NCI-H128 (cell line): ENCODE measurements around the gene PRMT3.
"Not testable (repeated sequence)": the region's sequence is repeated elsewhere in the genome, so short reads cannot be mapped to it uniquely, and the experiment has no call there.

Experiments used
- DNase-seq: peaks from one replicate; lab custom pipeline; 2025; ENCODE audit not compliant: unreplicated experiment; lab: John Stamatoyannopoulos, UW

PRMT3 gene

GRCh38 chr11:20373568-20374209 lies 13.8 kb upstream of the PRMT3 start:
- DNase-seq: no peak

DNA sequence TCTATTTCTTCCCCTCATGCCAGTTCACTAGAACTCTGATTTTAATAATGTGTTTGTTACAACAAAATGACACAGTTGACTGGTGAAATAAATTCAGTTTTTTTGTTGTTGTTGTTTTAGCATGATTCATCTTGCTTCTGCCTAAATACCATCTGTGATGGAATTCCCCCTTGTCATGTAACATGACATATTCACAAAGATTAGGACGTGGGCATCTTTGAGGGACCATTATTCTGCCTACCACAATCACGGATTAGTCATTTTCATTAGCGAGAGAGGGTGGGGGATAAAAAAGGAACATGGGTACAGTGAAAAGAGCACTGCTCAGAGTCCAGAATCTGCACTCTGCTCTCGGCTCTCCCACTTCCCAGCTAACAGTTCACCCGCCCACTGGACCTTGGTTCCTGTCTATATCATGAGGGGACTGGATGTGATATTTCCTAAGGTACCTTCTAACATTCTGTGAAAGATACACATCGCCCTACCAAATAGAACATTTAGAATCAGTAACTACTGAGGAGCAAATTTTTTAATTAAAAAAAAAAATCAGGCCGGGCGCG lies 12.7 kb upstream of the PRMT3 start:
- DNase-seq: no peak

GRCh38 chr11:20376162-20376730 lies 11.3 kb upstream of the PRMT3 start:
- no peak for DNase-seq

DNA sequence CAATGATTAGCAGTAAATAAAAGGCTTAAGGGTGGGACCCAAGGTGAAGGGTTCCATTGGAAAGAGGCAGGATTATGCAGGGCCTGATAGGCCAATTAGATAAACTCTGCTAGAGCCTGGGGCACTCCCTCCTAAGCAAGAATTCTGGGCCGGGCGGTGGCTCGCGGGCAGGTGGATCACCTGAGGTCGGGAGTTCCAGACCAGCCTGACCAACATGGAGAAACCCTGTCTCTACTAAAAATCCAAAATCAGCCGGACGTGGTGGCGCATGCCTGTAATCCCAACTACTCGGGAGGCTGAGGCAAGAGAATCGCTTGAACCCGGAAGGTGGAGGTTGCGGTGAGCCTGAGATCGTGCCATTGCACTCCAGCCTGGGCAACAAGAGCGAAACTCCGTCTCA lies 1.5 kb upstream of the PRMT3 start:
- DNase-seq: not testable (repeated sequence)

- no peak for DNase-seq
Observed at GRCh38 chr11:20388096-20389055, 860 bp downstream of the PRMT3 start.

GRCh38 chr11:20397281-20397680 lies 9.8 kb downstream of the PRMT3 start:
- no peak for DNase-seq

DNA sequence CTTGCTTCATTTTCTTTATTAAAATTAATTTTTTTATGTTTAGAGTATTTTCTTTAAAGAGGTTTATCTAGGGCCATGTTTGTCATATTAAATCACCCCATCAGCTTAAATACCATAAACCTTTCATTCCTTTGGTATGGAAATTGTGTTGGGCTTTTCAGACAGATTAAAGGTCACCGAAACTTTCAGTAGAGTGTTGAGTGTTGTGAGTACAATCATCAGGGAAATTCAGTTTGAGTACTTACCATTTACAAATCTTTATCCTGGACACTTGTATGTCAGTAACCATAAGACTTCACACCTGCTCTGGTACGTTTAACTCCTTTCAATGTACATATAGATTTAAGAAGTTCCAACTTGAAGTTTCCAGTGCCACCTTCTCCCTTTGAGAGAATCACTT lies 12.0 kb downstream of the PRMT3 start:
- DNase-seq: no peak

DNA sequence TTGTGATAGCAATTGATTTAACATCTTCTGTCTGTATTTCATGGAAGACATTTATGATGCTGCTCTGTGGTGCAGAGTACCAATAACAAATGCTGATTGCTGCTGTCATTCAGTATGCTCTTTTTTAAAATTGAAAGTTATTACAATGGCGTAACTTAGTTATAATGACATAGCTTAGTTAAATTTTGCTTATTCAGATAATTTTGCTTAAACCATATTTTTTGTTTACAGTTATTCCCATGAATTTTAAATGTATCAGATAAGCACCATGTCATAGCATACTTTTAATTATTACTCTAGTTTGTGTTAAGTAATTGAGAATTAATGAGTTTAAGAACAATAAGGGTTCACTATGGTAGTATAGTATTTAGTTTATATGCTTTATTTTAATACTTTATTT lies 15.5 kb downstream of the PRMT3 start:
- no peak for DNase-seq

- no peak for DNase-seq
Observed at GRCh38 chr11:20406484-20406883, 19.0 kb downstream of the PRMT3 start.

DNA sequence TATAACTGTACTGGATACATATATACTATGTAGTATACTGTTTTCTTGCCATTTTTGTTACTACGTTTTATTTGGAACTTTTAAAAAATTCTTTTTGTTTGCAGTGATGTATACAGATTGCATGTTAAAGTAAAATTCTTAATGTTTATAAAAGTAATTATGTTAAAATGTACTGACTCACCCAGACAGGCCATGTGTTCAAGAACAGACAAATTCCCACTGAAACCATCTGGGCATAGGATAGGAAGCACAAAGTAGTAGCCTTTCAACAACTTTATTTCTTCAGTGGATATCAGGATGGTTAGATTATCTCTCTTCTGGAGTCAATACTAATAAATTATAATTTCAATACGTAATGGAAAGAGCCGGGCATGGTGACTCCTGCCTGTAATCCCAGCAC lies 19.8 kb downstream of the PRMT3 start:
- DNase-seq: no peak

GRCh38 chr11:20415432-20415831 lies 27.9 kb downstream of the PRMT3 start:
- no peak for DNase-seq

DNA sequence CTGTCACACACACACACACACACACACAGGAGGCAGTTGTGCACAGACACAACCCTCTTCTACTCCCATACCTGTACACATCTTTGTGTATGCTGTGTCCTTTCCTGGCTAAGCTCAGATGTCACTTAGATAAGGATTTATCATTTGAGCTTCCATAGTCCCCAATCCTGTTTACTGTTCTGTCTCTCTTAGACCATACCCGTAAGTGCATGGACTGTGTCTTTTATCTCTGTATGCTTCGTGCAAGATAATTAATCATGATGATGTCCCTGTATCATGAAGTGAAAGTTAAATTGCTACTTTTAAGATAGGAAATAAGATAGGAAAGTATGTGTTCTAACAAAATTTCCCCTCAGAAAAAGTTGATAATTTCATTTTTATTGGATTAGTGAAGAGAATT lies 30.3 kb downstream of the PRMT3 start:
- DNase-seq: no peak

DNA sequence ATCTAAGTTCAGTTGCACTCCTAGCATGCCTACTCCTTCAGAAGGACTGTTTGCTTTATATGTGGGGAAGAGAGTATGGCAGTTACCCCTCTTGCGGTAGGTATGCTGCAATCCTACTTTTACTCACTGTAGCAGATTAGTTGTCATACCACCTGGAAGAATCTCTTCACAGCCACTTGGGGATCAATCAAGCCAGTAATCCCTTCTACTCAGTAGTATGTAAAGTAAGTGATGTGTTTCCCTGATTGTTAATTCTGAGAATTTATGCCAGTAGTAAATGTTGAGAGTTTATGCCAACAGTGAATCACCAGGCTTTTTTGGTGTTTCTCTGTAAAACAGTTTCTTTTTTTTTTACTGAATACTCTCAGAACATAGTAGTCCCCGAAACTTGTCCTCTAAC lies 34.4 kb downstream of the PRMT3 start:
- no peak for DNase-seq

- no peak for DNase-seq
Observed at GRCh38 chr11:20429216-20429615, 41.7 kb downstream of the PRMT3 start.

GRCh38 chr11:20438637-20439036 lies 51.1 kb downstream of the PRMT3 start:
- DNase-seq: no peak

- no peak for DNase-seq
Observed at GRCh38 chr11:20443596-20443995, 56.1 kb downstream of the PRMT3 start.

- no peak for DNase-seq
Observed at GRCh38 chr11:20444535-20444934, 57.0 kb downstream of the PRMT3 start.

GRCh38 chr11:20448834-20449233 lies 61.3 kb downstream of the PRMT3 start:
- DNase-seq: no peak

DNA sequence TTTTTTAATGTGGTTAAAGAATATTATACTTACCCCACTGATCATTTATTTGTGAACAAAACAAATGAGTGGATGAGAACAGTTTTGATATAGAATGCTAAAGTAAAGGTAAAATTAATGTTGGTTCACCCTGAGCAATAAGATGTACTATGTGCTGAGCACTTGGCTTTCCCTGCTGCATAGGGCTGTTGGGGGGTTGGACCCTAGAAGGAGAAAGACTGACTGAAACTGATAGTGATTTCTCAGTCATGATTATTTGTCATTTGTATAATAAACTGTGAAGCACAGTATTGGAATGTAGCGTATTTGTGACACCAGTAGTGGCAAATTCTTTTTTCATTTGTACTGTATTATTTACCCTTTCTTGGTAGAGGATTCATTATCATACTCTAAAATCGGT lies 63.3 kb downstream of the PRMT3 start:
- no peak for DNase-seq

- DNase-seq: no peak
Observed at GRCh38 chr11:20451568-20451967, 64.1 kb downstream of the PRMT3 start.

DNA sequence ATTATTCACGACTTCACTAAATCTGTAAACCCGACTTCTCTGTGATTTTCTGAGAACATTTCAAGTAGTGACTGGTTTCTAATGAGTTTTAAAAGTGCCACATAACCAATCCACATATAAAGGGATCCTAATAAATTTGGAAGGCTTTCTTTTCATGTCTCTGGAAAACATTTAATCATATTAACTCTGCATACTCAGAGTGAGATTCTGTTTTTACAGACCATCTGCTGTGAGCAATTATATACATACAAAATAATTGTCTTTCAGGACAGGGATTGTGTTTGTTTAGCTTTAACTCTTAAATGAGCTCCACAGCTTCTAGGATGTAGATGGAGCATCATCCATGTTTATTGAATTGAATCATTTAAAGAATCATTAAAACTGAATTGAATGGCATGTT lies 65.1 kb downstream of the PRMT3 start:
- no peak for DNase-seq
